GM12874 (cell line): Measurements from ENCODE around the gene WNT8A.

ENCODE experiments used
- CTCF ChIP-seq: IDR thresholded peaks from 2 replicates; pipeline ENCODE4 v1.5.1; 2011; ENCODE audit warnings: low read depth, mild to moderate bottlenecking, control low read depth, low read length, moderate library complexity; ENCODE audit not compliant: insufficient read depth

Gene WNT8A

DNA sequence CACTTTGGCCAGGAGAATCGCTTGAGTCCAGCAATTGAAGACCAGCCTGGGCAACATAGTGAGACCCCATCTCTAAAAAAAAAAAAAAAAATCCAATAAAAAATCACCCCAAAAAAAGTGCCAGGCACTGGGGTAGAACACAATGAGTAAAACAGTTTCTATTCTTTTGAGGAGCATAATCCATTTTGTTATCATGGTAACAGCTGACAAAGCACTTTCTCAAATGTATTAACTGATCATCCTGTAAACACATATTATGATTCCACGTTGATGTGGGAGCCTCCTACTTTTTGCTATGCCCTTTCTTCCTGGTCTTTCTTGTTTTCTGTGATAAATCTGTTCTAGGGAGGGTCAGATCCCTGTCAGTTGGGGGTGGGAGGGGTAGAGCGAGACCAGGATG lies 30.3 kb upstream of the WNT8A start:
- no peak for TF ChIP-seq CTCF

GRCh38 chr5:138054206-138054605 lies 29.6 kb upstream of the WNT8A start:
- no peak for TF ChIP-seq CTCF

DNA sequence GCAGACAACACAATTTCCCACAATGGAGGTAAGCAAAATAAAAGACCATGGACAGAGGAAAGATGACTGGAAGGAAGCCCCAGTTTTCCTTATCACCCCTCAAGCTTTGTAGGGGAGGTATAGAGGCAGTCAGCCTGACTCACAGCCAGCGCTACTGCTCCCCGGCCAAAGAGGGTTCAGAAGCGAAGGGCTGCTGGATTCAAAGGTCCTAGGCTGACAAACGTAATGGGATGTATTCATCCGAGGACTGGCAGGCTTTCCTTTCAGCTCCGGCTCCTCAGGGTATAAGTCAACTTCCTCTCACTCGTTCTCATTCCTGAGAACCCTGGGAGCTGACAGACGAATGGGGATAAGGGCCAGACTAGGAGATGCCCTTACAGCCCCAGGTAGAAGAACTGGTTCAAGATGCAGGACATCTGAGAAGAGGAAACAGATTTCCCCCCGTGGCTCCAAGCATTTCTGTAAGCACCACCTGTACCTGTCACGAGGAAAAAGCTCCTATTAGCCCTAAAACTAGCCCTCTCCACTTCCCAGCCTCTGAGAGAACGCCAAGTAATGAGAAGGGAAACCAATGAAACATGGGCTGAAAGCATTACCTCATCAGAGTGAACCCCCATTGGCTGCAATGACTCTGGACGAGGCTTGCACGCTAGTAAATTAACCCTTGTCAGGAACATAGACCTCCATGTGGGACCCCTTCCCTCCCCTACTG lies 28.8 kb upstream of the WNT8A start:
- no peak for TF ChIP-seq CTCF

DNA sequence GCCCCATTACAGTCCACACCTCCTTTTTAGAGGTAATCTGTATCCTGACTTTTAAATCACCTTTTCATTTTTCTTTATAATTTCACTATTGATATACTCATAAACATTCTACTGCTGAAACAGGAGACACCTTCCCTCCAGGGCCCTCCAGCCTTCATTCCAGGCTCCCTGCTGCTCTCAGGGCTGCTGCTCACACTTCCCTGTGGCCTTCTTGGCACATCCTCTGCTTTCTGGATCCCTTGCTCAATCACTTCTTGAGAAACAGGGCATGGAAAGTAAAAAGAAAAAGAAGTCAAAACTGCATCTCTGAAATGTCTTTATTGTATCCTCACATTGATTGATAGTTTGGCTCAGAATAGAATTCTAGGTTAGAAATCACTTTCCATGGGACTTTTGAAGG lies 19.3 kb upstream of the WNT8A start:
- no peak for TF ChIP-seq CTCF

- TF ChIP-seq CTCF: peak; percentile 68
These were observed 18.7 kb upstream of the WNT8A start for GRCh38 chr5:138065102-138065501.

- TF ChIP-seq CTCF: no peak
These were observed 15.9 kb upstream of the WNT8A start for GRCh38 chr5:138067945-138068344.

DNA sequence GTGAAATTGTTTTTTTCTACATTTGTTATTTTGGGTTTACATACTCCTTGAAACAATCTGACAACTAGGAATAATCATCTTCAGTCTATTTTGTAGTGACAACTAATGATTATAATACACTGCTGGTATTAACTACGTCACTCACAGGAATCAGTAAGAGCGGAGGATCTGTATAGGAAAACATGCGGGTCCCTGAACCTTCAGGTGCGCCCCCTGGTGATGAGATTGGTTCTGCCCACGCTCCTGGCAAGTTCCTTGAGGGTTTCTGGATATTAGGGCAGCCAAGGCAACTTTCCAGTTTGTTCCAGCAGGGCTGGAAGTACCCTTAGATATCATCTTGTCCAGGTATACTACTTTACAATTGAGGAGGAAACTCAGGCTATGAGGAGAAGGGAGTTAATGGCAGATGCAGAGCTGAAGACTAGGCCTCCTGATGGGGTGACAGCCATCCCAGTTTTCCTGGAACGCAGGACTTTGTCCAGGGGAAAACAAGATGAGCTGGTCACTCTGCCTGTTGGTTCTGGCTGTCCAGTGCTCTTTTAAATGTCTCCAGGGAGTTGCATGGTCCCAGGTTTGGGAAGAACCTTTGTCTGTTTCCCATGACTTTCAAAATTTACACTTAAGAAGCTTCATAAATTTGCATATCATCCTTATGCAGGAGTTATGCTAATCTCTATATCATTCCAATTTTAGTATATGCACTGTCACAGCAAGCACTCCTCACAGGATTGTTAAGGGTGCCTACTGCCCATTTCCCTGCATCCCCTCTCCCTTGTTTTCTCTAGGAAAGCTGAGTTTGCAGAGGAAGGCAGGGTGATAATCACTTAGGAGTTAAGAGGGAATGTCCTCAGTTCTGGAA lies 14.9 kb upstream of the WNT8A start:
- TF ChIP-seq CTCF: peak; percentile 71
